OCI-LY1 (cell line): ENCODE data around the gene GAPVD1.

ENCODE experiments used
- CTCF ChIP-seq: fragments of 200-600 bp; sonication (generic), shearing (Covaris generic); IDR thresholded peaks from 2 replicates; pipeline ENCODE4 v1.5.1; 2017; ENCODE audit warnings: mild to moderate bottlenecking, antibody characterized with exemption, low read length, moderate library complexity, mixed read lengths
- EZH2 ChIP-seq: fragments of 200-600 bp; sonication (generic), shearing (Covaris generic); IDR thresholded peaks from 2 replicates; pipeline ENCODE4 v1.8.0; 2017; ENCODE audit warnings: borderline replicate concordance, mixed run types, mild to moderate bottlenecking, antibody characterized with exemption, low read length, moderate library complexity, mixed read lengths

- TF ChIP-seq CTCF, result no peak
- no peak for TF ChIP-seq EZH2
Observed at GRCh38 chr9:125380406-125380805, 118.8 kb downstream of the GAPVD1 start.
